HepG2 (cell line): Measurements from ENCODE around the gene CPEB4.

ENCODE experiments used
- CHD4 ChIP-seq: fragments of 200-600 bp; sonication (generic); IDR thresholded peaks from 2 replicates; pipeline ENCODE4 v1.7.0; 2017; ENCODE audit warnings: mild to moderate bottlenecking, low read length, borderline replicate concordance
- E2F1 ChIP-seq: sonication (generic); formaldehyde crosslinking; IDR thresholded peaks from 2 replicates; pipeline ENCODE4 v1.5.0; 2020; ENCODE audit warnings: missing genetic modification reagents
- JUND ChIP-seq: sonication (generic); formaldehyde crosslinking; IDR thresholded peaks from 2 replicates; pipeline ENCODE4 v1.8.0; 2022; ENCODE audit warnings: mild to moderate bottlenecking, missing genetic modification reagents
- MXI1 ChIP-seq: IDR thresholded peaks from 3 replicates; pipeline ENCODE4 v1.6.1; 2012; ENCODE audit warnings: low read depth, low read length, inconsistent platforms, borderline replicate concordance
- NFE2L2 ChIP-seq: fragments of 150-350 bp; IDR thresholded peaks from 2 replicates; pipeline ENCODE4 v1.6.1; 2014; ENCODE audit warnings: low read length
- PBX3 ChIP-seq: sonication (generic); formaldehyde crosslinking; IDR thresholded peaks from 2 replicates; pipeline ENCODE4 v1.8.1; 2023; ENCODE audit warnings: missing genetic modification reagents, inconsistent platforms, borderline replicate concordance
- REST ChIP-seq, 2 experiments: IDR thresholded peaks; 2 replicates each; pipeline ENCODE4 v1.6.1; 2011 to 2012; ENCODE audit warnings: low read length in 2 of 2, borderline replicate concordance in 1 of 2, low read depth in 1 of 2, mild to moderate bottlenecking in 1 of 2, moderate library complexity in 1 of 2
- TCF7 ChIP-seq: sonication (generic); IDR thresholded peaks from 2 replicates; pipeline ENCODE4 v1.6.1; 2016; ENCODE audit warnings: antibody characterized with exemption, low read depth
- YY1 ChIP-seq: IDR thresholded peaks from 2 replicates; pipeline ENCODE4 v1.6.1; 2011; ENCODE audit warnings: low read length, low read depth, moderate library complexity, mild to moderate bottlenecking; ENCODE audit not compliant: insufficient read depth, insufficient replicate concordance
- ZNF205 ChIP-seq: IDR thresholded peaks from 2 replicates; pipeline ENCODE4 v1.6.1; 2018; ENCODE audit warnings: missing biosample characterization, missing genetic modification reagents
- ZNF839 ChIP-seq: sonication (generic); formaldehyde crosslinking; IDR thresholded peaks from 2 replicates; pipeline ENCODE4 v1.4.0; 2020; ENCODE audit warnings: missing genetic modification reagents, mild to moderate bottlenecking, borderline replicate concordance

GRCh38 chr5:173875189-173875588 is 13.0 kb upstream of the CPEB4 start:
- no peak for TF ChIP-seq ZNF205 (CRISPR knock-in tag)
- no peak for TF ChIP-seq YY1
- TF ChIP-seq ZNF839 (CRISPR knock-in tag): no peak
- TF ChIP-seq REST (IDR thresholded peaks at IDR 0.05; ENCODE audit: borderline replicate concordance in 1 of 2, low read depth in 1 of 2, low read length in 2 of 2): no peak
- TF ChIP-seq MXI1: no peak
- no peak for TF ChIP-seq CHD4
- no peak for TF ChIP-seq E2F1
- TF ChIP-seq JUND (CRISPR knock-in tag): no peak
- TF ChIP-seq NFE2L2: no peak
- TF ChIP-seq PBX3: no peak
- no peak for TF ChIP-seq TCF7
